Measurements from ENCODE around the gene IGF2BP2.

IGF2BP2 gene

DNA sequence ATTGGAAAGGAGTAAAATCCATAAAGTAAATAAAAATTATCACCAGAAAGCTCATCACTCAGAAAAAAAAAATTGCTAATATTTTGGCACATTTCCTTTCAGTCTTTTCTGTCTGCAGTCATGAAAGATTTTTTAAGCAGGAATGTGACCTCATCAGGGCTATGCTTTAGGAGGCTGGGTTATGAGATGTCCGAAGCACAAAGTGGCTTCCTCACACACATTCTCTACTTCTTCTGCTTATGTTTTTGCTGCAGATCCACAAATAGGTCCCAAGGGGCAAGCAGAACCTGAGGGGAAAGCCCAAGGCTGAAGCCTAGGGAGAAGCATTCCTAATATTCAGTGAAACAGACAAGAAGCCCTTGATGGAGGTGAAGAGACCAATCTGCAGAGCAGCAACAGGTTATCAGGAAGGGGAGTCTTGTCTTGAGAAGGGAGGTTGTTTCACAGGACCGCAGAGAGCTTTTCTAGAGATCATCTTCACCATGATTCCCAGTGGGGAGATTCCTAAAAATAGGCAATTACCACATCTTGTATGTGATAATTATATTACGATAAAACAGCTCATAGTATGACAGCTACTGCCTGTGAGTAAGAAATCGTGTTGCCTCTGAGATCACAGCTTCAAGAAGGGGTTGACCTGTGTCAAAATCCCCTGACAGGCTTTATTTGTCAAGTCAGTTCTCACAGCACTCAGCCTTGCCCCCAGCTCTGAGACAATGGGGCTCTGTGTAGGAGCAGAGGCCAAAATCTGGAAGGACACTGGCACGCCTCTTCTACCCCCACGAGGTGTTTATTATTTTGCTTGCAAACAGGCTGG is 60.5 kb downstream of the IGF2BP2 start:
- no peak for DNase-seq

DNA sequence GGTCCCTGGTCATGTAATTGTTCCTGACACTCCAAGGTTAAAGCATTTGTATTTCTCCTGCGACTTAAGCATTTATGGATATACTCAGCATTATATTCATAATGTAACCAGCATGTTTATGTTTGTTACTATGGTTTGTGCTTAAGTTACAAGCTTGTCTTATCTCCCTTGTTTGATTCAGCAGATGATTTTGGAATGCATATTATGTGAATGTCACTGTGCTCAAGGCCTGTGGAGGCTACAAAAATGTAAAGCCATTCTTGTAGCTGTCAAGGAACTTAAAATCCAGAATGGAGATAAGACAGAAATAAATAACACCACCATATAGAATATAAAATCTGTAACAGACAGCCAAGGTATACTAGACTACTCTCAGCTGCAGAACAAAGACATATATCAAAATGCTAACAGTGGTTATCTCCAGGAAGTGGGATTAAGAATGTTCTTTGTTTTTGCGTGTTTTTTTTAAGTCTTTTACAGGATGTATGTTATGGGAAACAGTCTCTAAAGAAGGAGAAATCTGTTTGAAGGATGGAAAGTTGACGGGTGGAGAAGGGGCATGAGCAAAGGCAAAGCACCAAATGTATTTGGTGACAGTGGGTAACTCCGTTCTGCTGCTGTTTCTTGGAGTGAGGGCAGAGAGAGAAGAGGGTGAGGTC is 61.4 kb downstream of the IGF2BP2 start:
- DNase-seq = no peak

DNA sequence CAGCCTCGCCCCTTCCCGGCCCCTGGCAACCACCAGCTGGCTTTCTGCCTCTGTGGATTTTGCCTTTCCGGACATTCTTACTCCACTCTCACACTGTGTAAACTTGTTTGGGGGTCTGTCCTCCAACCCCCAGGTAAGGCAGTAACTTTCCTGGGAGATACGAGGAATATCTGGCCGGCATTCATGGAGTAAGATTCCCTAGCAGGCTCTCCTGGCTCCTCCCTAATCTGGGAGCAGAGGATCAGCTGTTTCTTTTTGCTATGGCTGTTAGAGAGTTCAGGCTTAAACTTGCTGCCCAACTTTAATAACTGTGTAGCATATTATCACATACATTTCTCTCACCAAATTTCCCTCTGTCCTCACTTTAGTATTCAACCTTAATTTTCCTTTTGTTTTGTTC is 64.3 kb downstream of the IGF2BP2 start:
- no peak for DNase-seq

DNA sequence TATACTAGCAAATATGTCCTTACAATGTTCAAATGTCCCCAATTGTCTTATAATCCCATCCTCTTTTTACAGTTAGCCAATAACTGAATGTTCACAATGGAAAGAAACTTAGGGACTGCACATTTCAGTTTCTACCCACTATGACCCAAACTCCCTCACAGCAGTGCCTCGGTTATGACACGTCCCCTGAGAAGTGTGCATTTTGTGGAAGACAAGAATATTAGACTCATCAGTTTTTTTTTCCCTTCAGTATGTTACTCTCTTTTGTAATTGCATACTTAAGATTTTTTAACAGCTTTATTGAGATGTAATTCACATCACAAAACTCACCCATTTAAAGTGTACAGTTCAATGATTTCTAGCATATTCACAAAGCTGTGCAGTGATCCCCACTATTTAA is 64.8 kb downstream of the IGF2BP2 start:
- no peak for DNase-seq

DNA sequence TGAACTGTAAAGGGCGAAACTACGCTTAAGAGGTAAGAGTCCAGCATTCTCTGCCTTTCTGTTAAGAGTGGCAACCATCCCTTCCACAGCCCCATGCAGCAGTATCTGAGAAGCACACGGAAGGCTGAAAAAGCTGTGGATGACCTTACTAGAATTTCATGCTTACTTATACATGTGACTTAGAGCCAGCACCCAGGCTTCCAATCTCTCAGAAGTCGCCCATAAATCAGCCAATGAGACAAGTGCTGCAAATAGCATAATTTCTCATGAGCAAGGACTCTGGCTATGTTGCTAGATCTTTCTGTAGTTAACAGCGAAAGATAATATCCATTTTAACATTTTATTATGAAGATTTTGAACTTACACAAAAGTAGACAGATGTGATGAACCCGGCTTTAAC is 65.3 kb downstream of the IGF2BP2 start:
- no peak for DNase-seq

DNA sequence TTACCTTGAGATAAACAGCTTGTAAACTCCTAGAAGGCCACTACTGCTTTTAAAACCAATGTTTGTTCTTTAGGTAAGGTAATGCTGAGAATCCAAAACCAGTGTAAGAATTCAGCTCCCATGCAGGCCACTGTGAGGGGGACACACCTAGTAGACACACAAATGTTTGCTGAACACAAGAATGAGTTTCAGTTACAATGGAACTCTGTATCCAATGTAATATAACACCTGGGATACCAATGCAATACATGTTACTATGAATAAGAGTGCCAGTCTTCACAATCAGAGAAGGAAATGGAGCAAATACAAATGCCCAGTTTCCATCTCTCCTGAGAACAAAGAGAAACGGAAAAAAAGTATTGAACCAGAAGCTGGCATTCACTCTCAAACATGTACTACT is 65.9 kb downstream of the IGF2BP2 start:
- DNase-seq = no peak

DNA sequence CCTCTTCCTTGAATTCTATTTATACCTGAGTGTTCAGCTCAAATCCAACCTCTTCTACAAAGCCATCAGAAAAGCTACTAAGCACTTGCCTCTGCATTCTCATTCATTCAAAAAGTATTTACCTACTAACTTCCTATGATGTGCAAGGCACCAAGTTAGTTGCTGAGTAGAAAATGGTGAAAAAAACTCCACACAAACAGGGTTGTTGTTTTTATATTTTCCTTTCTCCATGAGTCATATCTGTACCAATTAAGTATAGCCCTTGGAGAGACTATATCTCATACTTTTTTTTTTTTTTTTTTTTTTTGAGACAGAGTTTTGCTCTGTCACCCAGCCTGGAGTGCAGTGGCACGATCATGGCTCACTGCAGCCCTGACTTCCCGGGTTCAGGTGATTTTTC is 67.7 kb downstream of the IGF2BP2 start:
- no peak for DNase-seq

DNA sequence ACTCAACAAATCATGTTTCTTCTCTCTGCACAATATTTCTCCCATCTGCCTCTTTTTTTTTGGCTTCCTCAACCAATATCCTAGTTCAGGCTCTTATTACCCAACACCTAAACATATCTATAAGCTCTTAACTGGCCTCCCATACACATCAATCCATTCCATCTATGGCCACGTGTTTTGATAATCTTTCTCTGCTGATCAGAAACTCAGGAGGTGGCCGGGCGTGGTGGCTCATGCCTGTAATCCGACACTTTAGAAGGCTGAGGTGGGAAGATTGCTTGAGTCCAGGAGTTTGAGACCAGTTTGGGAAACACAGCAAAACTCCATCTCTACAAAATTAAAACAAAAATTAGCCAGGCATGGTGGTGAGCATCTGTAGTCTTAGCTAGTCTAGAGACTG is 68.4 kb downstream of the IGF2BP2 start:
- DNase-seq = no peak

DNA sequence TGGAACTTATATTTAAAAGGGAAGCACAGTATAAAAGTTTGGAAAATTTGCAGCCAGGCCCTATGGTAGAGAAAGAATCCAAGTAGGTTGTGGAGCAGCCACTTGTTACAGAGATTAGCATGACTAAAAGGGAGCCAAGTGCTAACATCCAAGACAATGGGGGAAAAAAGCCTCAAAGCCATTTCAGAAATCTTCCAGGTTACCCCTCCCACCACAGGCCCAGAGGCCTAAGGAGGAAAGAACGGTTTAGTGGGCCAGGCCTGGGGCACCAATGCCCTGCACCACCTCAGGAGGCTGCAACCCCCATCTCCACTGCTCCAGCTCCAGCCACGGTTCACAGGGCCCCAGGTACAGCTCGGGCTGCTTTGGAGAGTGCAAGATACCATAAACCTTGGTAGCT is 69.9 kb downstream of the IGF2BP2 start:
- DNase-seq = no peak

DNA sequence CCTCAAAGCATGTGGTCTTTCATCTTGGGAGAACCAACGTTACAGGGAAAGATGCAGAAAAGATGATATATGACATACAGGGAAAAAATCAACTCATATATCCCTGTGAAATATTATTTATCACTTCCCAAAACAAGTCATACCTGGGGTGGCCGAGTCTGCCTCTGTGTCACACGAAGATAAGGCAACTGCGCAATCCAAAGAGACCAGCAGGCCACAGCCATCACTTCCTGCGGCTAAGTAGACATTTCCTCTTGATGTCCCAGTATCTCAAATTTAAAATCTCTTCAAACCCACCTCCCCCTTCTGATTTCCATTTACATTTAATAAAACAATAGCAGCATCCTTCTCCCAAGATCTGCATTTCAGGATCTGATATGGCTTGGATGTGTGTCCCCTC is 71.5 kb downstream of the IGF2BP2 start:
- no peak for DNase-seq

DNA sequence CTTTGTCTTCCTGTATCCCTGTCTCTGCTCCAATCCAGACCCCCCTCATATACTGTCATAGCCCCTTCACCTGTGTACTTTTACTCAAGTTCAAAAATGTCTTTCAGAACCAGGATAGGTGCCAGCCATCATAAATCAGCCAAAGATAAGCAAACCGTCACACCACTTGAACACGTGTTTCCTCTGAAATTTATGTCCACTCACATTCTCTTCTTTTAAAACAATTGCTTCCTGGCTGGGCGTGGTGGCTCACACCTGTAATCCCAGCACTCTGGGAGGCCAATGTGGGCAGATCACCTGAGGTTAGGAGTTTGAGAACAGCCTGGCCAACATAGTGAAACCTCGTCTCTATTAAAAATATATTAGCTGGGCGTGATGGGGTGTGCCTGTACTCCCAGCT is 74.1 kb downstream of the IGF2BP2 start:
- DNase-seq = no peak

DNA sequence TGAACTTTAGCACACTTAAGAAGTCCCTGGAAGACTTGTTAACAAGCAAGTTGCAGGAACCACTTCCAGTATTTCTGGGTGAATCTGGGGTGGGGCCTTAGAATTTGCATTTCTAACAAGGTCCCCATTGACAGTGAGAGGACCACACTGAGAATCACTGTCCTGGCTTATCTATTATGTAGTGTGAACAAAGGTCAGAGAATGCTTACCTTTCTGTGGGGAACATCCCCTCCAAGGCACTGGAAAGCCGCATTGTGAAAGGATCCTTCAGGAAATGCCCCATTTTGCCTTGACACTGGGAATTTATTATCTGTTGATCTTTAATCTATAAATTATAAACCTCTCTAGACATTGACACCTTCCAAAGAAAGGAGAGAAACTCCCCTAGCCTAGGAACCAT is 74.8 kb downstream of the IGF2BP2 start:
- DNase-seq = no peak

DNA sequence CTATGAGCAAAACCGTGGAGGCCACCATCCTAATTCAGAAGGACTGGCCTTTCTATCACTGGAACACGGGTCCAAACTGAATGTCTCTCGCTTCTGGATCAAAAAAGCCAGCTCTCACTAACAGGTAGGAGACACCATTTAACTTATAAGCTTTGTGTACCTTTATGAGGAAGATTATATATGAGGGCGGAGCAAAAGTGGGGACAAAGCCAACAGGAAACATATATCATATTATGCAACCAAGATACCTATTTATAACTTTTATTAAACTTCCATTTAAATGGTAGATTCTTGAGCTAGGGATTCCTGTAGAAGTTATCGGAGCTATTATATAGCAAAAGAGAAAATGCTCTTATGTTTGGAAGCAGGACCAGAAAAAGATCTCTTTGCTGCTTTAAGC is 78.4 kb downstream of the IGF2BP2 start:
- DNase-seq = no peak

DNA sequence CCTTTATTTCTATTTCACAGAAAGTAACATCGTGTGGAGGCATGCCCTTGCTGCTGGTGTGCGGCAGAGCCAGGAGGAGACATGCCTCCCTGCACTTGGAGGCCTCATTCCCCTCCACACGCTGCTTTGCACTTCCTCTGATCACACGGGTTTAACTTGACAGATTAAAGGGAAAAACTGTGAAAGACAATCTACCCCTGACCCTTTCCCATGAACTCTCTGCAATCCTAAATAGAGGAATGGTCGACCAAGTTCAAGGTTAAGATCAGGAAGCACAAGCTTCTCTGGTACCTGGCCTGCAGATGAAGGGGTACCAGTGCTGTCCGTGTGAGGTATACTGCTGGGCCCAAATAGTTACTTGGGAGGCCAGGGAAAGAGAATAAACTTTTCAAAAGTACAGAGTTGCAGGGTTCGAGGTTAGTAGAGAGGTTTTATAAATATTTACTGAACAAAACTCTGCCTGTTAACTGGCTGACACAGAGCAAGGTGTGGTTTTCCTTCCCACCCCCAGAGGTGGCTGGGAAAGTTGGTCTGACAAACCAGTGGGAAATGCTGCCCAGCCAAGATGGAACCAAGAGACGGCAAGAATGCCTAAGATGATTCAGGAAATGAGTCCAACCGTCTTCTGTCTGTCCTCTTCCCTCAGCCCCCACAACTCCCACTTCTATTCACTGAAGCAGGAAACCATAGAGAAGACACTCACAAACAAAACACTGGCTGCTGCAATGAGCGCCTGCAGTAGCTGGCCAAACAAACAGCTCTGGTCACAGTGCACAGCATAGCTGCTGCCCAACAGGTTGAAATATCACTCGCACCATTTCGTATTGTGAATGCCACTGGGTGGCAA is 79.6 kb downstream of the IGF2BP2 start:
- no peak for DNase-seq

DNA sequence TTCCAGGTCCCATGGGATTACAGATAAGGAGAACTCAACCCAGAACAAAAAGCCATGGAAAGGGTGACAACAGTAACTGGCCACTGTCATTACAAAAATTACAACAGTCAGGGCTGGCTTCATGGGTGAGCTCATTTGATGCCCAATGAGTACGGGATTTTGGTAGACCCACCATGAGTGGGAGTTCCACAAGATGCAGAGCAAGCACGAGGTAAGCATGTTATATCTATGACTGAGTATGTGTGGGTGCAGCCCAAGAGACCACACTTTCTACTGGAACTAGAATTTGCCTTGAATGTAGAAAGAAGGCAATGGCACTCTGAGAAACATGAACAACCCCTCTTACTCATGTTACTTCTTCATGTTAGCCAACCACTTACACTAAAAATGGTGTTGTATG is 83.3 kb downstream of the IGF2BP2 start:
- DNase-seq = no peak

DNA sequence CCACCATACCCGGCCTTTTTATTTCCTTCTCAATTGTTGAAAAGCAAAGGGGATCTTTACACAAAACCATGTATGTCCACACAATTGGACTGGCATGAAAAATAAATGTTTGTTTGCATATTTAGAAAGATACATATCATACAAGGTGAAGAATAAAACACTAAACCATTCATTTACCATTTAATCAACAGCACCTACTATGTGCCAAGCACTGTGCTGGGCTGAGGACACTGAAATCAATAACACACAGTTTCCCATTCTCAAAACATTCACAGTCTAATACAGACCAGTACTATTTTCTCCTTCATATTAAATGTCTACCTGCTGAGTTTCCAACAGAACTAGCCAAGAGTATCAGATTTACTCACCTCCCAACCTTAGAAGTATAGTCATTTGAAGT is 84.7 kb downstream of the IGF2BP2 start:
- DNase-seq = no peak

DNA sequence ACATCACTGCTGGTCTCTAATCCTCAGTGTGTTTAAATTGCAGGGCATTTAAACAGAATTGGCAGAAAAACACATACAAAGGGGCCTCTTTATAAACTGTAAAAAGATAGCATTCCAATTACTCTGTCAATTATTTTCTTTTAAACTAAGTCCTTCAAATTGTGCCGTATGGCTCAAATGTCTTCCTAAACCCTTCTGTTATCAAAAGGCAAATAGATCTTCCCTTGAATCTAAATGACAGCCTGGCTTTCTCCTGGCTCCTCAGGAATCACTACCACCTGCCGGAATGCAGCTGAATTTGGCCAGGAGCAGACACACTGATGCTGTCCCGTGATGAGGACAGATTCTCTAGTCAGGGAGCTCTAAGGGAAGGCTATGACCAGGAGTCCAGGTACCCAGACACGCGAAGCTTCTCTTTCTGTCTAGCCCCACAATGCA is 85.6 kb downstream of the IGF2BP2 start:
- no peak for DNase-seq

DNA sequence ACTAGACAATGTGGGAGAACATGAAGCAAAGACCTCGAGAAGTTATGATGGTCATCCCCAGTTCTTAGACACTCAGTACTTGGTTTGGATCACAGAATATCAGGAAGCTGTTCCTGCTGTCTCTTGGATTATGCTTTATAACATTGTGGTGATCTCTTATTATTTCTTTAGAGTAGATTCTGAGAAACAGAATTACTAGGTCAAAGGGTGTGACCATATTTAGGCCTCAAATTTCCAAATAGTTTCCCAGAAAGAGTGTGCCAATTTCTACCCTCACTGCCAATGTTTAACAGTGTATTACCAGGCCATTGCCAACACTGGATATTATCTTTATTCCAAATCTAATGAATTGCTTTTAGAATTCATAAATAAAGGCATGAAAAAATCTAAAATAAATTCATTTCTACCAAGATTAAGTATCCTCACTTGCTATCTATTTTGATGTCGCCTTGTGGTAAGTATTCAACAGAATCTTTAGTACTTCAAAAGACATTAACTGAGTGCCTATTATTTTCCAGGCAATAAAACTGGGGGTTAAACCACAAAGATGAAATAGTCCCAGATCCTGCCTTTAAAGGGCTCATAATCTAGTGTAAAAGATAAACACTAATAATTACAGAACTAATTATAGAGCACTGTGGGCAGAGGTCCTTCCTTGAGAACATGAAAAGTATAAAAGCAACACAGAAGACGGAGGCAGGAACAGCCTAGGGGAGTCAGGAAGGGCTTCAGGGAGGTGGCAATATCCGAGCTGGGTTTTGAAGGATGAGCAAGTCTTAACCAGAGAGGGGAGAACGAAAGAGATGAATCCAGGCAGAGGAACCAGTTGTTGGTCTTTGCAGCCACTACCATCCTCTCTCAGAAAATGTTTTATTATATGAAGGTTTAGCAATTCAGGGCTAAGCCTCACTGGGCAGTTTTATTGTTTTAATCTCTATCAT is 86.8 kb downstream of the IGF2BP2 start:
- no peak for DNase-seq

DNA sequence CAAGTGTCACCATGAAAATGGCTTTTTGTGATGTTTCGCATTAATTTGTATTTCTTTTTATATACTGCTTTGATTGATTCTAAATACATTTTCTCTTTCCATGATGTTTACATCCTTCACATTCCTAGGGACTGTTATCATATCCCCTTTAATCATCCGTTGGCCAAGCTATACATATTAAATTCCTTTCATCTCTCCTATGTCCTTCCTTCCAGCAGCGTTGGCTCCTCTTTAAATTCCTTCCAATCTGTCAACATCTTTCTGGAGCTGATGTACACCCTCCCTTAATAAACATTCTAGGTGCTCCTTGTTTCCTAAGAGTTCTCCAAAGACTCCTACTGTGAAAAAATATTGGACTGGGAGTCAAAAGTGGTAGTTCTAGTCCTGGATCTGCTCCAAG is 87.8 kb downstream of the IGF2BP2 start:
- DNase-seq = no peak

DNA sequence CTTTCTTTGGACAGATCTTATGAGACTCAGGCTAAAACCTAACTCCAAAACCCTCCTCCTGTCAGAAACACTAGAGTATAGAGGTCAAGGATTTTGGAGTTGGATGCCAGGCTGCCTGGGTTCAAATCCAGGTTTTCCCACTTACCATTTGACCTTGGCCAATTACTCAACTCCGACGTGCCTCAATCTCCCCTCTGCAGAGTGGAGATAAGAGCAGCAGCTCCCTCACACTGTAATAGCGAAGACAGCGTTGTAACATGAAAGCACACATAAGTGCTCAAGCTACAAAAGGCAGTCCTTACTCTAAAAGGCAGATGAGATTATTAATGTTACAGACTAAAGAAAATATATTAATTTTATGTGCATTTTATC is 90.1 kb downstream of the IGF2BP2 start:
- no peak for DNase-seq

DNA sequence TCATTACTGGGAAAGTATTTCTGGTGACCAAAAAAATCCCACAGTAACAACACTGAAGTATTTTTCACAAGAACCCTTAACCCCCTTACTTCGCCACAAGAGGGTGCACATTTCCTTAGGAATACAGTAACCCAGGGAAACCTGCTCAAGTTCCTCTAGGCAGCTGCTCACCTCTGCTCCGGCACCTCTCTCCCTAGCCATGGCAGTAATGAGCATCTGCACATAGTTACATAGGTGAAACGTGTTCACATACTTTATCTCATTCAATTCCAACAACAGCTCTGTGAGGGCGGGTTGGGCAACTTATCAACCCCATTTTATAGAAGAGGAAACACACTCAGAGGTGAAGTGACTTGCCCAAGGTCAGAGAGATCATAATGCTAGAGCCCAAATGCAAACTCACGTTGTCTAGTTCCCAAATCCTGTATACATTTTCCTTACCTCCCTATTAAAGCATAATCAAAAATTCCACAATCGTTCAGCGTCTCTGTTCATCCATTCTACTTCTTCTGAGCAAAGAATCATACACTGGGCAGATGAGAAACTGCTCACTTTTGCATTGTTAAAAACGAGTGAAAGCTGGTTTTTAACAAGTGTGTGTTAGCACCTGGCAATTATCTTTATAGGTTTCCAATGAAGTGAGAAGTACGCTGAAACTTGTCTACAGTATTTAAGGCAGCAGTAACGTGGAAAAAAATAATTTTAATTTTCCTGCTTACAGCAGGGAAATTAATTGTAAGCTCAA is 90.7 kb downstream of the IGF2BP2 start:
- DNase-seq = peak in 1 of 2 donors; percentile 9

DNA sequence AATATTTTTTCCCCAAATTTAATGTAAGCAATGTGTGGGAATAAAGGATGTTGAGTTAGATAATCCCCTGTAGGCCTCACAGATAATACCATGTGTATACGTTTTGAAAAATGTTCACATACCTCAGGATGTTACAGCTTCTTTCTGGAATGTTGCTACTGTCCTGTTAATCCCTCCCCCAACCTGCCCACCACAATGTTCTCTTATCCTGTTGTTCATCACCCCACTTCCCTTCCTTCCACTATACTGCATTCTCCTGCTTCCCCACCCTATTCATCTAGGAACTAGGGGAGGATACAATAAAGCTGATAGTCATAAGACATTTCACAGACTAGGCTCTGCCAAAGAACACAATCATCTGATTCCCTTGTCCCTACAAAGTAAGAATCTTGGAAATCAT is 92.1 kb downstream of the IGF2BP2 start:
- DNase-seq = no peak

Data from CD4-positive, alpha-beta T cell treated with Interleukin-4 for 1 hour (primary cell).